ENCODE data around the gene TERF2IP. TPM values are rescaled to one million over a fixed set of nuclear protein-coding genes. Genes with fewer than 3 reads are reported as not detected.

TERF2IP gene
- total and polyA plus RNA-seq, 2 of the 13 experiments (the other 11 are each of a cell fraction or from before 2014, with no cell fraction given) = 26.4 to 50.2 TPM

DNA sequence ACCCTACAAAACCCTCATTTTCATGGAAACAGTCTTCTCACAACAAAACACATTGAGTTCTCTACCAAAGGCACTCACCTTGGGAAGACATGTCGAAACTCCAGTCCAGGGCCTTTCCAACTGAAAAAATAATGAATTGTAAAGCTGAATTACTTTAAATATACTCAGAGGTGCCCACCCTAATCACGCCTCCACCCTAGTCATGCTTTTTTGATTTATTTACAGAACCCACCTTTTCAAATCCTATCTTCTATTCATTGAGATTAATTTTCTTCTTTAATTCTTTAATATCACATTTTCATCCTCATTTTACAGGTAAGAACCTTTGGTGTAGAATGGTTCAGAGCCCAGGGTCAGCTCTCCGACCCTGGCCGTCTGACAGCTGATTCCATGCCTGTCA lies 29.3 kb downstream of the TERF2IP start, which contains the start of gene CPHXL2:
Gene CPHXL2, minus strand, starts transcription at position 101 of the 400 bp plus-strand sequence. Its CDS starts 10 bp downstream, at position 91.
- in situ Hi-C loops (cut with HindIII; ENCODE audit: extremely low pct_ligation_motif_present, low pct_unique_long_range_greater_than_20kb) = no loop called here
- POLR2A ChIA-PET = no interaction called here
- BruUV-seq (replicated peaks) = no TSS peak

DNA sequence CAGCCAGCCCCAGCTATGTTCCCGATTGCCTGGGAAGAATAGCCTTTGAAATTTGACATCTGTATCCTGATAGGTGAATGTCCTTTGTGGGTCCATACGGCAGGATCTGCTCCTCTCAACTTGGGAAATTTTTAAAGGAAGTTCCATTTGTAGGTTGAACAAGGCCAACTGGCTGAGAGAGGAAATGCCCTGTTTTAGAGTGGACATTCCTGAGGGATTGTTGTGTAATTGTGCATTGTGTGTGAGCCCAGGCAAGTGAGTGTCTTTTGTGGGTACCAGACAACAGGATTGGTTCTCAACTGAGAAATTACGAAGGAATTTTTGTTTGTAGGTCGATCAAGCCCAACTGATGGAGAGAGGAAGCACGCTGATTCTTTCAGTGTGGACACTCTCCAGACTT lies 31.8 kb downstream of the TERF2IP start:
- FAIRE-seq = no peak
- Histone ChIP-seq H3K4me3 (replicated peaks in 1 of 3; ENCODE audit: insufficient read depth in 1 of 3, low read depth in 2 of 3, low read length in 3 of 3) (no peak overlapping the region), H3K27me3 (ENCODE audit: control insufficient read depth in 1 of 2, insufficient read depth in 2 of 2, low read length in 2 of 2) (no peaks in the 10 kb centered on the region; a peak in 1 of 5 replicates), H3K36me3 (replicated peaks in 1 of 2; ENCODE audit: control insufficient read depth in 1 of 2, insufficient read depth in 2 of 2, low read length in 2 of 2) (no peaks in the 10 kb centered on the region), H4K20me1 (ENCODE audit: insufficient read depth, low read length) (no peaks in the 10 kb centered on the region), H2AFZ (ENCODE audit: low read length) (no peak overlapping the region), H3K27ac (ENCODE audit: extremely low read length, insufficient read depth, low read length) (no peak overlapping the region), H3K79me2 (ENCODE audit: insufficient read depth, low read length) (no peaks in the 10 kb centered on the region), H3K9me3 (ENCODE audit: low read length) (peaks cover under 1% of the 10 kb centered on the region; the same call in 1 of the 2 replicates), H3K9ac (ENCODE audit: insufficient read depth, low read depth, low read length) (no peak overlapping the region), H3K4me1 (ENCODE audit: insufficient read depth, low read length) (peaks cover 10% of the 10 kb centered on the region), H3K4me2 (ENCODE audit: low read depth, low read length) (no peak overlapping the region)
- ChIA-PET POLR2A (no interaction called here), CTCF (ENCODE audit: low intra/inter-chr PET ratio, low total read pairs) (no interaction called here)
- no peak for DNase-seq (ENCODE audit: low spot score)
- in situ Hi-C loops (cut with HindIII; ENCODE audit: extremely low pct_ligation_motif_present, low pct_unique_long_range_greater_than_20kb) = no loop called here
- no peak for ATAC-seq
- WGBS (ENCODE audit: low lambda C conversion rate) = 50% methylated on average over 5 of the region's 5 CpGs
- intact Hi-C loops (cut with micrococcal nuclease; ENCODE audit: unreplicated experiment) = no loop called here
- BruUV-seq (replicated peaks) = no TSS peak
- TF ChIP-seq ZNF333 (CRISPR knock-in tag; IDR thresholded peaks at IDR 0.05; ENCODE audit: borderline replicate concordance) (no peak), TBX3 (IDR thresholded peaks at IDR 0.05; ENCODE audit: borderline replicate concordance) (no peak), FOXM1 (CRISPR knock-in tag; IDR thresholded peaks at IDR 0.05) (no peak), IKZF1 (IDR thresholded peaks at IDR 0.05) (no peak), SRSF1 (optimal IDR thresholded peaks at IDR 0.05; ENCODE audit: low read depth, low read length) (no peak), ZNF761 (CRISPR knock-in tag; conservative IDR thresholded peaks at IDR 0.05) (no peak), HMGA1 (CRISPR knock-in tag; conservative IDR thresholded peaks at IDR 0.05) (no peak), ZNF616 (CRISPR knock-in tag; IDR thresholded peaks at IDR 0.05; ENCODE audit: low read depth) (no peak), POLR2AphosphoS5 (IDR thresholded peaks at IDR 0.05; ENCODE audit: low read depth, low read length) (no peak), ZNF607 (CRISPR knock-in tag; IDR thresholded peaks at IDR 0.05; ENCODE audit: borderline replicate concordance) (no peak), ZNF441 (CRISPR knock-in tag; IDR thresholded peaks at IDR 0.05; ENCODE audit: borderline replicate concordance) (no peak)
- TF ChIP-seq, protein P1, sequence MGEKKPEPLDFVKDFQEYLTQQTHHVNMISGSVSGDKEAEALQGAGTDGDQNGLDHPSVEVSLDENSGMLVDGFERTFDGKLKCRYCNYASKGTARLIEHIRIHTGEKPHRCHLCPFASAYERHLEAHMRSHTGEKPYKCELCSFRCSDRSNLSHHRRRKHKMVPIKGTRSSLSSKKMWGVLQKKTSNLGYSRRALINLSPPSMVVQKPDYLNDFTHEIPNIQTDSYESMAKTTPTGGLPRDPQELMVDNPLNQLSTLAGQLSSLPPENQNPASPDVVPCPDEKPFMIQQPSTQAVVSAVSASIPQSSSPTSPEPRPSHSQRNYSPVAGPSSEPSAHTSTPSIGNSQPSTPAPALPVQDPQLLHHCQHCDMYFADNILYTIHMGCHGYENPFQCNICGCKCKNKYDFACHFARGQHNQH (CRISPR knock-in tag; IDR thresholded peaks at IDR 0.05) = no peak
- TF ChIP-seq, protein P2, sequence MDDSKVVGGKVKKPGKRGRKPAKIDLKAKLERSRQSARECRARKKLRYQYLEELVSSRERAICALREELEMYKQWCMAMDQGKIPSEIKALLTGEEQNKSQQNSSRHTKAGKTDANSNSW (CRISPR knock-in tag; IDR thresholded peaks at IDR 0.05; ENCODE audit: borderline replicate concordance) = no peak

More for the DNA sequence above, 29.3 kb downstream of the TERF2IP start, which contains the start of gene CPHXL2:
- DNase-seq (ENCODE audit: low spot score) (no peak), FAIRE-seq (no peak), ATAC-seq (no peak)
- 40% methylated on average over 4 of the region's 4 CpGs for WGBS (ENCODE audit: low lambda C conversion rate)
- Histone ChIP-seq H3K79me2 (ENCODE audit: insufficient read depth, low read length) (no peaks in the 10 kb centered on the region), H3K4me3 (replicated peaks in 1 of 3; ENCODE audit: insufficient read depth in 1 of 3, low read depth in 2 of 3, low read length in 3 of 3) (no peak within 1 kb of the TSS), H4K20me1 (ENCODE audit: insufficient read depth, low read length) (no peaks in the 10 kb centered on the region), H2AFZ (ENCODE audit: low read length) (no peak within 1 kb of the TSS), H3K4me2 (ENCODE audit: low read depth, low read length) (no peak within 1 kb of the TSS), H3K4me1 (ENCODE audit: insufficient read depth, low read length) (0 out of 2 replicates have a peak, but pooled peaks cover under 1% of the 10 kb centered on the region), H3K9me3 (ENCODE audit: low read length) (no peaks in the 10 kb centered on the region), H3K27ac (ENCODE audit: extremely low read length, insufficient read depth, low read length) (no peak within 1 kb of the TSS), H3K9ac (ENCODE audit: insufficient read depth, low read depth, low read length) (no peak within 1 kb of the TSS), H3K36me3 (replicated peaks in 1 of 2; ENCODE audit: control insufficient read depth in 1 of 2, insufficient read depth in 2 of 2, low read length in 2 of 2) (no peaks in the 10 kb centered on the region), H3K27me3 (ENCODE audit: control insufficient read depth in 1 of 2, insufficient read depth in 2 of 2, low read length in 2 of 2) (no peaks in the 10 kb centered on the region; a peak in 1 of 5 replicates)
- TF ChIP-seq POLR2G (IDR thresholded peaks at IDR 0.05; ENCODE audit: low read depth, low read length) = no peak
- CTCF ChIA-PET (ENCODE audit: low intra/inter-chr PET ratio, low total read pairs) = no interaction called here
- intact Hi-C loops (cut with micrococcal nuclease; ENCODE audit: unreplicated experiment) = no loop called here

Data from HepG2 (cell line).